ENCODE results near the gene CHADL.

Gene CHADL

GRCh38 chr22:41217553-41218157, 23.1 kb downstream of the CHADL start (continued):
- TF ChIP-seq ARNTL (CRISPR knock-in tag; IDR thresholded peaks at IDR 0.05; ENCODE audit: borderline replicate concordance, low read depth) (no peak), BACH2 (CRISPR knock-in tag; IDR thresholded peaks at IDR 0.05; ENCODE audit: borderline replicate concordance) (no peak)

DNA sequence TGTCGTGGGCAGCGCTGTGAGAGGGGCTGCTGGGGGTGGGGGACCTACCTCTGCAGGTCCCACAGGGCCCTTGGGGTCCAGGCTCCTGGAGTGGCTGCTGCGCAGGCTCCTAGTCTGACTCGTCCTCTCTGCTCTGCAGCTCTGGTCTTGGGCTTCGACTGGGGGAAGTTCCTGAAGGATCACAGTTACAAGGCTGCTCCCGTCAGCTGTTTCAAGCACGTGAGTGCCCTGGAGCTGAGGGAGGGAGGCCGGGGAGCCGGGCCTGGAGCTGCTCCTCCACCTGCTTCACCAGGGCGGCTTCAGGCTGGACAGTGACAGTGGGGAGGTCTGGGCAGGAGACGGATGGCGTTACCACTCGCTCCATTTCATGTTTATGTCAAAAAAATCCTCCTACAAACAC, 23.7 kb downstream of the CHADL start:
- no peak for ATAC-seq
- TF ChIP-seq ZNF565 (CRISPR knock-in tag; conservative IDR thresholded peaks at IDR 0.05; ENCODE audit: low read depth): no peak
- TF ChIP-seq SNAI2 (CRISPR knock-in tag; IDR thresholded peaks at IDR 0.05): no peak
- TF ChIP-seq TOX (CRISPR knock-in tag; IDR thresholded peaks at IDR 0.05; ENCODE audit: borderline replicate concordance): no peak
- TF ChIP-seq, protein P1, sequence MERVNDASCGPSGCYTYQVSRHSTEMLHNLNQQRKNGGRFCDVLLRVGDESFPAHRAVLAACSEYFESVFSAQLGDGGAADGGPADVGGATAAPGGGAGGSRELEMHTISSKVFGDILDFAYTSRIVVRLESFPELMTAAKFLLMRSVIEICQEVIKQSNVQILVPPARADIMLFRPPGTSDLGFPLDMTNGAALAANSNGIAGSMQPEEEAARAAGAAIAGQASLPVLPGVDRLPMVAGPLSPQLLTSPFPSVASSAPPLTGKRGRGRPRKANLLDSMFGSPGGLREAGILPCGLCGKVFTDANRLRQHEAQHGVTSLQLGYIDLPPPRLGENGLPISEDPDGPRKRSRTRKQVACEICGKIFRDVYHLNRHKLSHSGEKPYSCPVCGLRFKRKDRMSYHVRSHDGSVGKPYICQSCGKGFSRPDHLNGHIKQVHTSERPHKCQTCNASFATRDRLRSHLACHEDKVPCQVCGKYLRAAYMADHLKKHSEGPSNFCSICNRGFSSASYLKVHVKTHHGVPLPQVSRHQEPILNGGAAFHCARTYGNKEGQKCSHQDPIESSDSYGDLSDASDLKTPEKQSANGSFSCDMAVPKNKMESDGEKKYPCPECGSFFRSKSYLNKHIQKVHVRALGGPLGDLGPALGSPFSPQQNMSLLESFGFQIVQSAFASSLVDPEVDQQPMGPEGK (CRISPR knock-in tag; IDR thresholded peaks at IDR 0.05; ENCODE audit: borderline replicate concordance): no peak
- TF ChIP-seq, protein P2, sequence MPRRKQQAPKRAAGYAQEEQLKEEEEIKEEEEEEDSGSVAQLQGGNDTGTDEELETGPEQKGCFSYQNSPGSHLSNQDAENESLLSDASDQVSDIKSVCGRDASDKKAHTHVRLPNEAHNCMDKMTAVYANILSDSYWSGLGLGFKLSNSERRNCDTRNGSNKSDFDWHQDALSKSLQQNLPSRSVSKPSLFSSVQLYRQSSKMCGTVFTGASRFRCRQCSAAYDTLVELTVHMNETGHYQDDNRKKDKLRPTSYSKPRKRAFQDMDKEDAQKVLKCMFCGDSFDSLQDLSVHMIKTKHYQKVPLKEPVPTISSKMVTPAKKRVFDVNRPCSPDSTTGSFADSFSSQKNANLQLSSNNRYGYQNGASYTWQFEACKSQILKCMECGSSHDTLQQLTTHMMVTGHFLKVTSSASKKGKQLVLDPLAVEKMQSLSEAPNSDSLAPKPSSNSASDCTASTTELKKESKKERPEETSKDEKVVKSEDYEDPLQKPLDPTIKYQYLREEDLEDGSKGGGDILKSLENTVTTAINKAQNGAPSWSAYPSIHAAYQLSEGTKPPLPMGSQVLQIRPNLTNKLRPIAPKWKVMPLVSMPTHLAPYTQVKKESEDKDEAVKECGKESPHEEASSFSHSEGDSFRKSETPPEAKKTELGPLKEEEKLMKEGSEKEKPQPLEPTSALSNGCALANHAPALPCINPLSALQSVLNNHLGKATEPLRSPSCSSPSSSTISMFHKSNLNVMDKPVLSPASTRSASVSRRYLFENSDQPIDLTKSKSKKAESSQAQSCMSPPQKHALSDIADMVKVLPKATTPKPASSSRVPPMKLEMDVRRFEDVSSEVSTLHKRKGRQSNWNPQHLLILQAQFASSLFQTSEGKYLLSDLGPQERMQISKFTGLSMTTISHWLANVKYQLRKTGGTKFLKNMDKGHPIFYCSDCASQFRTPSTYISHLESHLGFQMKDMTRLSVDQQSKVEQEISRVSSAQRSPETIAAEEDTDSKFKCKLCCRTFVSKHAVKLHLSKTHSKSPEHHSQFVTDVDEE (CRISPR knock-in tag; IDR thresholded peaks at IDR 0.05): no peak
- TF ChIP-seq PPARA (CRISPR knock-in tag; IDR thresholded peaks at IDR 0.05; ENCODE audit: borderline replicate concordance): no peak
- TF ChIP-seq ZNF8 (CRISPR knock-in tag; IDR thresholded peaks at IDR 0.05): no peak

DNA sequence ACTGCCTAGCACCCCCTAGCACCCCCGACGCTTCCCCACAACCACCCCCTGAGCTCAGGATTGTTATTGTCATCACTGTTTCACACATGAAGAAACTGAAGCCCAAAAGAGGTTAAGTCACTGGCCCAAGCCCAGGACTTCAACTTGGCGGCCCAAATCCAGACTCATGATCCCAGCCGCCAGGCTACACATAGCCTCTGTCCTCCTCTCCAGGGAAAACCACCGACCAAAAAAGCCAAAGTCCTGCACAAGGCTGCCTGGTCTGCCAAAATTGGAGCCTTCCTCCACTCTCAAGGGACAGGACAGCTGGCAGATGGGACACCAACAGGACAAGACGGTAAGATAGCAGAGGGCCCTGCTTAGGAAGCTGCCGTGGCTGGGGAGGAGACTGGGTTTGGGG, 24.8 kb downstream of the CHADL start:
- no peak for ATAC-seq
- TF ChIP-seq ZC3H10 (CRISPR knock-in tag; IDR thresholded peaks at IDR 0.05) (no peak), ISL1 (CRISPR knock-in tag; IDR thresholded peaks at IDR 0.05) (no peak), ARNTL (CRISPR knock-in tag; IDR thresholded peaks at IDR 0.05; ENCODE audit: borderline replicate concordance, low read depth) (no peak)

GRCh38 chr22:41215409-41215808, 25.3 kb downstream of the CHADL start:
- no peak for ATAC-seq

More at GRCh38 chr22:41215409-41215808, 25.3 kb downstream of the CHADL start:
- TF ChIP-seq PPARA (CRISPR knock-in tag; IDR thresholded peaks at IDR 0.05; ENCODE audit: borderline replicate concordance) (no peak), ARNTL (CRISPR knock-in tag; IDR thresholded peaks at IDR 0.05; ENCODE audit: borderline replicate concordance, low read depth) (no peak), ZNF565 (CRISPR knock-in tag; conservative IDR thresholded peaks at IDR 0.05; ENCODE audit: low read depth) (no peak), CSRNP3 (CRISPR knock-in tag; IDR thresholded peaks at IDR 0.05) (no peak), CSDC2 (CRISPR knock-in tag; IDR thresholded peaks at IDR 0.05) (no peak), ZFP30 (CRISPR knock-in tag; IDR thresholded peaks at IDR 0.05) (no peak), POU6F1 (CRISPR knock-in tag; IDR thresholded peaks at IDR 0.05; ENCODE audit: borderline replicate concordance, low read depth) (no peak), ZFP3 (CRISPR knock-in tag; IDR thresholded peaks at IDR 0.05) (no peak), RARB (CRISPR knock-in tag; IDR thresholded peaks at IDR 0.05) (no peak), ZNF70 (CRISPR knock-in tag; IDR thresholded peaks at IDR 0.05) (no peak), ISL1 (CRISPR knock-in tag; IDR thresholded peaks at IDR 0.05) (no peak), OSR1 (CRISPR knock-in tag; IDR thresholded peaks at IDR 0.05) (no peak), SNAI2 (CRISPR knock-in tag; IDR thresholded peaks at IDR 0.05) (no peak), TCF4 (CRISPR knock-in tag; IDR thresholded peaks at IDR 0.05; ENCODE audit: borderline replicate concordance) (no peak), BACH2 (CRISPR knock-in tag; IDR thresholded peaks at IDR 0.05; ENCODE audit: borderline replicate concordance) (no peak), GLIS3 (CRISPR knock-in tag; IDR thresholded peaks at IDR 0.05) (no peak)
